ENCODE data around the gene CYBC1.

DNA sequence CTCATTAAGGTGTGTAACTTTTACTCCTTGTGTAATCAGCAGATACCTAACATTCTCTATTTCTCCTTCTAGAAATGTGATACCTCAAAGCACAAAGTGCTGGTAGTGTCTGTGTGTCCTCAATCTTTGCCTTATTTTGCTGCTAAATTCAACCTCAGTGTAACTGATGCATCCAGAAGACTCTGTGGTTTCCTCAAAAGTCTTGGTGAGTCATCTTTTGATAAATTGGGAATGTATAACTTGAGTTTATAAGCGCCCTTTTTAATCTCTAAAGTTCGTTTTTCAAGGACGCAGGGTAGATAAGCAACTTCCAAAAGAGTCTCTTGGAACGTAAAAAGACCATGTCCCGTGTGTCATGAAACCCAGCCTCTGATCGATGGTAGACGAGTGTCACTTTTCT, 18.1 kb upstream of the CYBC1 start:
- TF ChIP-seq, protein P1, sequence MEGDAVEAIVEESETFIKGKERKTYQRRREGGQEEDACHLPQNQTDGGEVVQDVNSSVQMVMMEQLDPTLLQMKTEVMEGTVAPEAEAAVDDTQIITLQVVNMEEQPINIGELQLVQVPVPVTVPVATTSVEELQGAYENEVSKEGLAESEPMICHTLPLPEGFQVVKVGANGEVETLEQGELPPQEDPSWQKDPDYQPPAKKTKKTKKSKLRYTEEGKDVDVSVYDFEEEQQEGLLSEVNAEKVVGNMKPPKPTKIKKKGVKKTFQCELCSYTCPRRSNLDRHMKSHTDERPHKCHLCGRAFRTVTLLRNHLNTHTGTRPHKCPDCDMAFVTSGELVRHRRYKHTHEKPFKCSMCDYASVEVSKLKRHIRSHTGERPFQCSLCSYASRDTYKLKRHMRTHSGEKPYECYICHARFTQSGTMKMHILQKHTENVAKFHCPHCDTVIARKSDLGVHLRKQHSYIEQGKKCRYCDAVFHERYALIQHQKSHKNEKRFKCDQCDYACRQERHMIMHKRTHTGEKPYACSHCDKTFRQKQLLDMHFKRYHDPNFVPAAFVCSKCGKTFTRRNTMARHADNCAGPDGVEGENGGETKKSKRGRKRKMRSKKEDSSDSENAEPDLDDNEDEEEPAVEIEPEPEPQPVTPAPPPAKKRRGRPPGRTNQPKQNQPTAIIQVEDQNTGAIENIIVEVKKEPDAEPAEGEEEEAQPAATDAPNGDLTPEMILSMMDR (IDR thresholded peaks at IDR 0.05; ENCODE audit: insufficient read depth, low read length): no peak
- no peak for TF ChIP-seq GABPA (IDR thresholded peaks at IDR 0.05; ENCODE audit: low read depth)

All from HL-60 (cell line).